ENCODE results near the gene FBXL14. TPM values are rescaled to one million over a fixed set of nuclear protein-coding genes. Genes with fewer than 3 reads are reported as not detected.
"Not testable (repeated sequence)": the region's sequence is repeated elsewhere in the genome, so short reads cannot be mapped to it uniquely, and the experiment has no call there.

FBXL14 gene
- total RNA-seq, 1 donor from 2014 or later, result 23.3 TPM

DNA sequence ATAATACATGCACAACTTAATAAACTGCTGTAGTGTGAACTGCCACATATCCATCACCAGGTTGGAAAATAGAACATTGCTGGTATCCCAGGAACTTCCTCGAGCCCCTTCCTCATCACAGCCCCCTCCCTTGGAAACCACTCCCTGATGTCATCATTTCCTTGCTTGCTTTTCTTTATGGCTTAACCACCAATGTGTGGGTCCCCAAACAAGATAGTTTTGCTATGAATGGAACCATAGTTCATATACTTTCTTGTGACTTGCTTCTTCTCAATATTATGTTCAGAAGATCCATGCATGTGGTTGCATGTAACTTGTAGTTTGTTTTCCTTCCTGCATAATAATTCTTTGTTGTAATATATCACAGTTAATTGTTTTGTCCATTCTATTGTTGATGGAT is 25.7 kb upstream of the FBXL14 start:
- DNase-seq (ENCODE audit: low spot score), result no peak

DNA sequence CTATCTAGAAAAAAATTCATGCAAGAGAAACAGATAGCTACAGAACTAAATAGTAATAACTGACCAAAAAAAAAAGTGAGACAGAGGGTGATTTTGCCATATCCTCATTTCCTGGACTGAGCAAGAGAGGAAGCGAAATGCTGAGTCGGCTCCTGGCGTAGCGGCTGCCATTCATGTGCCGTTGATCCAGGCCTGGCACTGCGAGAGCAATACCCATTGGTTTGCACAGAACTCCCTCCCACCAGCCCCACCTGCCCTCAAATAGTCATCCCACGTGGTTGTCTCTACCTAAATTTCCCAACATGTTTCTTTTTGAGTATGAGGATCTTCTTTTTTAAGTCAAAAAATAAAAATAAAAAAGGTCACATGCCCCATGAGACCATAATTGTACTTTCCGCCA is 25.2 kb upstream of the FBXL14 start:
- no peak for DNase-seq (ENCODE audit: low spot score)

DNA sequence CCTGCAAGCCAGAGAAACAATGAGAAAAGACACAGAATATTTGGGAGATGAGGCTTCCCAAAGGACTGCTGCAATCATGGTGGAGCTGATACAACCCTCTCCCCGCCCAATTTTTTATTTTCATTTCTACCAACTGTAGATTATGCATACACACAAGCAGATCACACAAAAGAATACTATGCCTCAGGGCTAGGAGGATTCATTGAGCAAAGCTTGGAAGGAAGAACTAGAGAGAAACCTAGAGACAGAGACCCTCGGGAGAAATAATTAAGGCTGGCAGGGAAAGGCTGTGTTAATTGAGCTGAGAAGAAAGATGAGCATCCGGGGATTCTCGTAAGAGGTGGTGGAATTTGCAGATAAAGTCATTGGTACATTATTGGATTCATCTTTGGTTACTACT is 24.8 kb upstream of the FBXL14 start:
- DNase-seq (ENCODE audit: low spot score), result no peak

- no peak for DNase-seq (ENCODE audit: low spot score)
Observed at GRCh38 chr12:1618489-1618888, 24.1 kb upstream of the FBXL14 start.

- DNase-seq (ENCODE audit: low spot score), result no peak
Observed at GRCh38 chr12:1616233-1617066, 22.1 kb upstream of the FBXL14 start.

DNA sequence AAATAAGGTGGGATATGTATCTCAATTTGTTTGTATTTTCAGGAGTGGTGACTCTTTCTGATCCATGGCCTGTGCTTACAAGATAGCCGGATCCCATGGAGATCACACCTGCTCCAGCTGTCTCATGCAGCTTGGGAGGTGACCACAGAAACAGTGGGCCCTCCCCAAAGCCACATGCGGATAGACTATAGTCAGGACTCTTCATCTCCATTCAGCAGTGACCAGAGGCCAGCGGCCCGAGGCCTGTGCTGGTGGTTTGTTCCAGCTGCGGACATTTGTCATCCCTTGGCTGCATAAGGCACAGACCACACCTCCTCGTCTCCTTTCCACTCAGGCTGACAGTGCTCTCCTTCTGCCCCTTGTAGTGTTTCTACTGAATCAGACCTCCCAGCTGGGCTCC is 20.0 kb upstream of the FBXL14 start:
- DNase-seq (ENCODE audit: low spot score), result no peak

DNA sequence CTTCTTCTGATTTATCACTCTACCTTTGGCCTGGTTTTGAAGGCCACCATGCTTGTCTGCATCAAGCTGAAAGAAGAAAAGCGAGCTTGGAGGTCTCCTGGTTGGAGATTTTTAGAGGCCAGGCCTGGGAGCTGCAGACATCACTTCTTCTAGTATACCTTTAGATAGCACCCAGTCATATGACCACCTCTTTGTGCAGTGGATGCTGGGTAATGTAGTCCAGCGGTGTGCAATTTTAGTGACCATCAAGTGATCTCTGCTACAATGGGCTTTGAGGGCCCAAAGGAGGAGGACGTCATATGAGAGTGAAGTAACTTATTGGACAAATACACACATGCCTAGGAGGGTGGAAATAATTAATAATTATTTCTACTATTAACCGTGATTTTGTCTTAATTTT is 19.5 kb upstream of the FBXL14 start:
- no peak for DNase-seq (ENCODE audit: low spot score)

- no peak for DNase-seq (ENCODE audit: low spot score)
Observed at GRCh38 chr12:1611803-1612572, 17.6 kb upstream of the FBXL14 start.

DNA sequence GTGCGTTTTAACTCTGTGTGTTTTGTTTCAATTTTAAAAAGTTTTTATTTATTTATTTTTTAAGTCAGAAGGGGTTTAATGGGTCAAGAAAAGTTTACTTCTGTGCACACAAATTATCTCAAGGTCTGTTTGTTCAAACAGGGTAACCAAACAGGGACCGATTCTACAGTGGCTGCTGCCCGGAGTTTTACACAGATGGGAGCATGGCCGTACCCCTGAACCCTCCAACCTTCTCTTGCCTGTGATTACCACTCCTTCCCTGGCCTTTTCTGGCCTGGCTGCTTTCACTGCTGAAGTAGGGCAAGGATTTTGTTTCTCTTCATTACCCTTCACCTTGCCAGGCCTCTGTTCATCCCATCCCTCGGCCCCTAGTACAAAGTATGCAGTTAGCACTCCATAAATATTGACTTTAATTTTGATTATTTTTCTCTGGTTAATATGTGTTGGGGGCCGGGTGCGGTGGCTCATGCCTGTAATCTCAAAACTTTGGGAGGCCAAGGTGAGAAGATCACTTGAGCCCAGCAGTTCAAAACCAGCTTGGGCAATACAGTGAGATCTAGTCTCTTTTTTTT is 15.8 kb upstream of the FBXL14 start:
- no peak for DNase-seq (ENCODE audit: low spot score)

DNA sequence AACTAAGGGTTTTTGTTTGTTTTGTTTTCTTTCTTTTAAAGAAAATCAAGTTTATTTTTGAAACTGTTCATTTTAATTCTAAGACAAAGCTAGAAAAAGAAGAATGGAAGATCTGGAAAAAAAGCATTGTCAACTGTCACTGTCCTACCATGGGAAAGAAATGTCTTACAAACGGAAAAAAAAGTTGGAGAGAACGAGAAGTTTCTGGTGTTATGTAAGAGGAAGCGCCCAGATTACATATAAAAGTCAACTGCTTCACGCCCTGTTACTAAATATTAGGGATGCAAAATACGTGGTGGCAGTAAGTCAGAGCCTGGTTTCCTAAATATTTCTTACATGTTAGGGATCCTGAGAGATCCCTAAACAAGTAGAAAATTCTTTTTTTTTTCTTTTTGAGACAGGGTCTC is 14.3 kb upstream of the FBXL14 start:
- DNase-seq (ENCODE audit: low spot score), result no peak

GRCh38 chr12:1607940-1608712 is 13.7 kb upstream of the FBXL14 start:
- DNase-seq (ENCODE audit: low spot score), result no peak

DNA sequence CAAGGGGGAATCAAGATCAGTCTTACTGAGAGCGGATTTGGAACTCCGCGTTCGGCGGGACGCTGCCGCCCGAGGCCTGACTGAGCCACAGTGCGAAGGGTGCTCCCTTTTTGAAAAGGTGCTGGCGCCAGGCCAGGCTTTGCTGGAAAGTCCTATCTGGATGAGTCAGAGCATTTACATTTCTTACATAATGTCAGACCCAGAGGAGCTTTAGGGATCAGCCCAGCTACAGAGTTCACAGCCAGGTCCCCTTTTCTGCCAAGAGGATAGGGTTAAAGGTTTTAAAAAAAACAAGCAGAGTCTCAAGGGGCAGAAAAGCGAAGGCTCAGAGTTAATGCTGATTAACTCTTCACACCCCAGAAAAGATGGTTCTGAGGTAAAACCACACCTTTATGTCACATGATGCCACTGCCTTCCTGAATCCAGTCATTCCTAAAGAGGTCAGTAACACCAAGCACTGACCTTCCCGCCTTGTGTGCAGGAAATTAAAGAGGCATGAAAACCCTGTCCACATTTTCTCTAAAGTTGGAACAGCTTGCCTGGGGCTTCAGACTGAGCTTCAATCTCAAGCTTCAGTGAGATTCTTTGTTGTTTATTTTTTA is 11.7 kb upstream of the FBXL14 start:
- peak; percentile 84 for DNase-seq (ENCODE audit: low spot score)

DNA sequence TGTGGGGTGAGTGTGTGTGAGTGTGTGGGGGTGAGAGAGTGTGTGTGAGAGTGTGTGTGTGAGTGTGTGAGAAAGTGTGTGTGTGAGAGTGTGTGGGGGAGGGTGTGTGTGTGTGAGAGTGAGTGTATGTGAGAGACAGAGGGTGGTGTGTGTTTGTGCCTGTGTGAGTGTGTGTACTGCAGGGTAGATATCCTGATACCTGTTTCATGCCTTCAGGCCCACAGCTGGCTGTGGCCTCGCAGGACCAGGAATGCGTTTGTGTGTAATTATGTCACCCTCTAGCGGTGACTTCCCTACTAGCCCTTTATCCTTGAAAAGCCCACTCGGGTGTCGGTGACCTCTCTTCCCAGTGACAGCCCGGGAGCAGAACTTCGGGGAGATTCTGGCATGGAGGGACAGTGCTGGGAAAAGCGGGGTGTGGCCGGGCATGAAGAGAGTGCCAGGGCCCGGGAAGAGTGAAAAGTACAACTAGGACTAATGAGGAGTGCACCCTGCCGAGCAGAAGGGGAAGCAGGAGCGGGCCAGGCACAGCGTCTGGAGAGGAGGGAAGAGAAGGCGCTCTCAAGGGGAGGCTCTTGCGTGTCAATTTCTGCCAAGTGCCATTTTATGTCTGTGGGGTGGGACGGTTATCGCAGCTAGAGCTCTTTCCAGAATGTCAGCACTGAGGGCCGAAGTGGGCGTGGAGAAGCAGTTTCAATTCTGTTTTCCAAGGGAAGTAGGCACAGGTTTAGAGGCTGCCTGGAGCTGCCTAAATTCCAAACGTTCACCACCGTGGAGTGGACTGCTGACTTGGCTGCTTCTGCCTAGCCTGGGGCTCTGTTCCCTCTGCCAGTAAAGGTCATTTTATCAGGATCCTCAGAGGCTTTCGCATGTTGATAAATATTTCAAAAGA is 11.0 kb upstream of the FBXL14 start:
- peak; percentile 83 for DNase-seq (ENCODE audit: low spot score)

DNA sequence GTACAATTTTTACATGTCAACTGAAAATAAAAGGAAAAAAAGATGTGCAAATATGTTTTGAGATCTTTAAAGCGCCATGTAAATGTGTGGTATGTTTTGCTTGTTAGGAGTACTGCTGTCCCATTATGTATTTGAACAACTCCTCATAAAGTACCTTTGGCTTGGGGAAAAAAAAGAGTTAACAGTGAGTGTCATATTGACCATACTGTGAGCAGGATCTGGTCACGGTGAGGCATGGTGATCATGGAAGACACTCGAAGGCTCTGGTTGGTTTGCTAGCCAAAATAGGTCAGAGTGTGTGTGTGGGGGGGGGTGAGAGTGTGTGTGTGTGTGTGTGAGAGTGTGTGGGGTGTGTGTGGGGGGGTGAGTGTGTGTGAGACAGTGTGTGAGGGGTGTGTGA is 10.1 kb upstream of the FBXL14 start:
- no peak for DNase-seq (ENCODE audit: low spot score)

DNA sequence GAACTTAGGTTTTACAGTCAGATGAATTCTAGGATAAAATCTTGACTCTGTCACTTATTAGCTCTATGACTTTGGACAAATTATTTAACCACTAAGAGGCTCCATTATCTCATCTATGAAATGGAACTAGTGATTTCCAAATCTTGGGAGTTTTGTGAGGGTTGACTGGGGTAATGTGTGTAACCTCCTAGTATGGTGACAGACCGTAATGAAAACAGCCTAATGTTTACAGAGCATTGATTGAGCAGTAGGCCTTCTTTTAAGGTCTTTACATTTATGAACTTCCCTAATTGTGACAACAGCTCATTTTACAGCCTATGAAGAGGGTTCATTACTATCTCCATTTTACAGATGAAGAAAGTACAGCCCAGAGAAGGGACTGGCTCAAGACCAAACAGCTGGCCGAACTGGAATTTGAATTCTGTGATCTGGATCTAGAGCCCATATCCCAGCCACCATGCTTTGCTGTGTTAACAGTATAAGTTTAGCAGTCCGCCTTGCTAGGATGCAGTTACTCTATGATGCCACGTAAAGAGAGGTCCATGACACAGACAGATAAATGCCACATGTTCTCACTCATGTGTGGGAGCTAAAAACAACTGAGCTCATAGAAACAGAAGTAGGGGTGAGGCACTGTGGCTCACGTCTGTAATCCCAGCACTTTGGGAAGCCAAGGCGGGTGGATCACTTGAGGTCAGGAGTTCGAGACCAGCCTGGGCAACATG is 9.1 kb upstream of the FBXL14 start:
- no peak for DNase-seq (ENCODE audit: low spot score)

DNA sequence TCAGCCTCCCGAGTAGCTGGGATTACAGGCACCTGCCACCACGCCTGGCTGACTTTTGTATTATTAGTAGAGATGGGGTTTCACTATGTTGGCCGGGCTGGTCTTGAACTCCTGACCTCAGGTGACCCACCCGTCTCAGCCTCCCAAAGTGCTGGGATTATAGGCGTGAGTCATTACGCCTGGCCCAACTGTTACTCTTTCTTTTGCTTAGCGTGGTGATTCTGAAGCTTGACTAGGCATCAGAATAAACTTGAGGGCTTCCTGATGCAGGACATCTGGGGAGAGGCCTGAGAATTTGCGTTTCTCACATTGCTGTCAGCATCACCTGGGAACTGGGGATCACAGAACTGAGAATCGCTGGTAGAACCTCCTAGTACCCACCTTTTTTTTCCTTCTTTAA is 8.3 kb upstream of the FBXL14 start:
- not testable (repeated sequence) for DNase-seq (ENCODE audit: low spot score)

DNA sequence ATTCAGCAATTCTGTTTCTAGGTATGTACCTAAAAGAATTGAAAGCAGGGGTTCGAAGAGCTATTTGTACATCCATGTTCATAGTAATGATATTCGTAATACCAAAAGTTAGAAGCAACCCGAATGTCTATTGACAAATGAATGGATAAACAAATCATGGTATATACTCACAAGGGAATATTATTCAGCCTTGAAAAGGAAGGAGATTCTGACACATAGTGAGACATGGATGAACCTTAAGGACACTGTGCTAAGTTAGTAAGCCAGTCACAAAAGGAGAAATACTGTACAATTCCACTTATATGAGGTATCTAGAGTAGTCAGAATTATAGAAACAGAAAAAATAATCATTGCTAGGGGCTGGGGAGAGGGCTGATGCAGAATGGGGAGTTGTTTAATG is 4.4 kb upstream of the FBXL14 start:
- no peak for DNase-seq (ENCODE audit: low spot score)

- DNase-seq (ENCODE audit: low spot score), result no peak
Observed at GRCh38 chr12:1595690-1596347, 1.4 kb upstream of the FBXL14 start.

DNA sequence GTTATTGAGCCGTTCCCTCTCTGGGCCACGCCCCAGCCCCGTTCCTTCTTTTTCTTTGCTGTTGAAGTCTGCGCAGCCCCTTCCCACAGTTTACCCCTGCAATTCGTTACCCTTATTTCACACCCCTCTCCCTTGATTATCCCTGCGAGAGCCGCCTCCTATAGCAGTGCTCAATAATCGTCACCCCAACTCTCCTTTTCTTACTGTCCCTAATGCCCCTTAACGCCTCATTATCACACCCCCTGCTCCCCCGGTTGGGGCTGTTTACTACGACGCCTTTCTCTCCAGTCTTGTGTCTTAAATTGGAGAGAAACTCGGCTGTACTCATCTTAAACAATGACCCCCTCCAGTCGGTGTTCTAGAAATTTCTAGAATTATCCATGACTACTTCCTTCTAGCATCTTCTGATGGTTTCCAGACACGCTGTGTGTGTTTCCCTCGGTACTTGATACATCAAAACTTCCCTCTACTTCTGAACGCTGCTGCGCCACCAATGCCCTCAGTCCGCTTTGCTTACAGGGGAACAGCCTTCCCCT is 713 bp upstream of the FBXL14 start:
- DNase-seq (ENCODE audit: low spot score), result peak; percentile 34
